HG03342 (cell line): ENCODE measurements around the gene BCL3.
"Not testable (repeated sequence)": the region's sequence is repeated elsewhere in the genome, so short reads cannot be mapped to it uniquely, and the experiment has no call there.

ENCODE experiments used
- ATAC-seq: cut with Tn5 transposase; IDR thresholded peaks from one replicate; pipeline ENCODE4 v1.9.1; 2021; ENCODE audit warnings: mild to moderate bottlenecking, moderate library complexity; ENCODE audit not compliant: unreplicated experiment

BCL3 gene

GRCh38 chr19:44757057-44757734, 8.7 kb downstream of the BCL3 start:
- ATAC-seq: no peak

GRCh38 chr19:44757735-44758505, 9.4 kb downstream of the BCL3 start:
- ATAC-seq: no peak

GRCh38 chr19:44758596-44758995, 10.1 kb downstream of the BCL3 start:
- ATAC-seq: no peak

DNA sequence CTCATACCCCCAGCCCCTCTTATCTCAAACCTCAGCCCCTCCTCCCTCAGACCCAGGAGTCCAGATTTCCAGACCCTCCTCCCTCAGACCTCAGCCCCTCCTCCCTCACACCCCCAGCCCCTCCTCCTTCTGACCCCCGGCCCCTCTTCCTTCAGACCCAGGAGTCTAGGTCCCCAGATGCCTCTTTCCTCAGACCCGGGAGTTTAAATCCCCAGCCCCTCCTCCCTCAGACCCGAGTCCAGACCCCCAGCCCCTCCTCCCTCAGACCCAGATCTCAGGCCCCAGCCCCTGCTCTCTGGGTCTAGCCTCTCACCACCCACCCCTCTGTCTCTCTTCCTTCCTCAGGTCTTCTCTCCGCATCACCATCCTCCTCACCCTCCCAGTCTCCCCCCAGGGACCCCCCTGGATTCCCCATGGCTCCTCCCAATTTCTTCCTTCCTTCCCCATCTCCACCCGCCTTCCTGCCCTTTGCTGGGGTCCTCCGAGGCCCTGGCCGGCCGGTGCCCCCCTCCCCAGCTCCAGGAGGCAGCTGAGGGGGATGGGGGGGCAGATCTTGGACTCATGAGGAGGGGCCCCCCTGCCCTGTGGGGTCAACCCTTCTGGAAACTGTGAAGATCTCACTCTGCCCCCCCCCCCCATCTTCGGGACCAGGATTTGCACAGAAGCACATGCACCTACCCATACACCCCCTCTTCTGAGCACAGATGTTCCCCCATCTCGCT, 10.7 kb downstream of the BCL3 start:
- ATAC-seq: no peak

- no peak for ATAC-seq
Measured at GRCh38 chr19:44762038-44762437, 13.5 kb downstream of the BCL3 start.

DNA sequence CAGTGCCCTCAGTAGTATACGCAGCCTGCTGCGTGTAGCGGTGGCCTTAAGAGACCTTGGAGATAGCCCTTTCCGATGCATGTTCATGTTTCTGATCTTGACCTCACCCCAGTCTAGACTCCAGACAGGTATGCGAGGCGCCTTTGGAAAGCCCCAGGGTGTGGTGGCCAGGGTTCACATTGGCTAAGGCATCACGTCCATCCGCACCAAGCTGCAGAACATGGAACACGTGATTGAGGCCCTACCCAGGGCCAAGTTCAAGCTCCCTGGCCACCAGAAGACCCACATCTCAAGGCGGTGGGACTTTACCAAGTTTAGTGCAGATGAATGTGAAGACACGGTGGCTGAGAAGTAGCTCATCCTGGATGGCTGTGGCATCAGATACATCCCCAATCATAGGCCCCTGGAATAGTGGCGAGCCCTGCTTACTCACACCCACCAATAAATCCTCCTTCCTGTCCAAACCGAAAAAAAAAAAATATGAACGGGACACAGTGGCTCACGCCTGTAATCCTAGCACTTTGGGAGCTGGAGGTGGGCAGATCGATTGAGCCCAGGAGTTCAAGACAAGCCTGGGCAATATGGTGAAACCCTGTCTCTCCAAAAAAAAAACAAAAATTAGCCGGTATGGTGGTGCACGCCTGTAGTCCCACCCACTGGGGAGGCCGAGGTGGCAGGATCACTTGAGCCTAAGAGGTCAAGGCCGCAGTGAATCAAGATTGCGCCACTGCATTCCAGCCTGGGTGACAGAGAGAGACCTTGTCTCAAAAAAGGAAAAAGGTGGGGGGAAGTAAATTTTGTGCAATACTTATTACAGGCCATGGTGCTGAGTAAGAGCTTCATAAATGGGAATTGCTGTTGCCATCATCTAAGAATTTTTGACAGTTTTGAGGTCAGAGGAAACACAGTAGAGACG, 16.8 kb downstream of the BCL3 start:
- no peak for ATAC-seq

- ATAC-seq: no peak
Measured at GRCh38 chr19:44765949-44766335, 17.4 kb downstream of the BCL3 start.

DNA sequence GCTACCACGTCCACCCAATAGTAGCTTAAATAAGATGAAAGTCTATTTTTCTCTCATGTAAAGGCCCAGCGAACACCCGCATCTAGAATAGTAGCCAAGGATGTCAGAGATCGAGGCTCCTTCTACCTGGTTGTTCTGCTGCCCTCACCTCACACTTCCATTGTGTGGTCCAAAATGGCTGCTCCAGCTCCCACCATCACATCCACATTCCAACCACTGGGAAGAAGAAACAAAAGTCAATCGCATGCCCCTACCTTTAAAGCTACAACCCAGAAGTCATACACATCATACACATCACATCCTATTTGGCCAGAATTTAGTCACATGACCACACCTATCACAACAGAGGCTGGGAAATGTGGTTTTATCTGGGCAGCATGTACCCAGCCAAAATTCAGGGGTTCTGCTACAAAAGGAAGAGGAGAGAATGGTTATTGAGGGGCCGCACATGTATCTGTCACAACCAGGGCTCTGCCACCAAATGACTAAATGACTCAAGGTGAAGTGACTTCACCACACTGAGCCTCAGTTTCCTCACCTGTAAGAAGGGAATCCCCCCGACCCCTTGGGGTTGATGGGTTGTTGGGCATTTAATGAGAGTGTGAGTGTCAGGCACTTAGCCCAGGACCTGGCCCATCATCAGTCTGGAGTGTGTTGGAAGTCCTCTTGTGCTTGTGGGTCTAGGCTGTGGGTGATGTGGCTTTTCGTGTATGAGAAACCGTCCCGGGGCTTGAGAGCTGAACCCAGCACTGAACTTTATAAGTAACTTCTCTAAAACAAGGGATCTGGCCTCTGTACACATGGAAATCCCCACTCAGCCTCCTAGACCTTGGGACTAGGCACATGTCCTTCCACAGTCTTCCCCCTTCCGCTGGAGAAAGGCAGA, 19.0 kb downstream of the BCL3 start:
- ATAC-seq: no peak

DNA sequence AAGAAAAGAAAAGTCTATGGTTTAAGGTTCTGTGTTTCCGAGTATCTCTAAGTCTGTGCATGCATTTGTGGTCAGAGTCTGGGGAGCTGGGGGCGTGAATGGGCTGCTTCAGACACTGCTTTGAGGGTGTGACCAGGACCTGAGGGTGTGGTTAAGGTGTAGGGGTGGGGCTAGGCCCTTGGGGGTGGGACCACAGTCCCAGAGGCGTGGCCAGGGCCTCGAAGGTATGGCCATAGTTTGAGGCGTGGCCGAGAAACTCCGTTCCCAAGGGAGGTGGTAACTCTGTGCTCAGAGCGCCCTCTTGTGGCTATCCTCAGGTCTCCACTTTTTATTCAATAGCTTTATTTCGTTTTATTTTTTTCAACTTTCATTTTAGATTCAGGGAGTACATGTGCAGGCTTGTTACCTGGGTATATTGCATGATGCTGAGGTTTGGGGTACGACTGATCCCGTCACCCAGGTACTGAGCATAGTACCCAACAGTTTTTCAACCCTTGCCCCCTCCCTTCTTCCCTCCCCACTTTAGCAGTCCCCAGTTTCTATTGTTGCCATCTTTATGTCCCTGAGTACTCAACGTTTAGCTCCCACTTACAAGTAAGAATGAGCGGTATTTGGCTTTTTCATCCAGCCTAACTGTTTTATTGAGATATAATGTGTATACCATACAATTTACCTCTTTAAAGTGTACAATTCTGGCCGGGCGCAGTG, 22.2 kb downstream of the BCL3 start:
- ATAC-seq: peak; percentile 96

DNA sequence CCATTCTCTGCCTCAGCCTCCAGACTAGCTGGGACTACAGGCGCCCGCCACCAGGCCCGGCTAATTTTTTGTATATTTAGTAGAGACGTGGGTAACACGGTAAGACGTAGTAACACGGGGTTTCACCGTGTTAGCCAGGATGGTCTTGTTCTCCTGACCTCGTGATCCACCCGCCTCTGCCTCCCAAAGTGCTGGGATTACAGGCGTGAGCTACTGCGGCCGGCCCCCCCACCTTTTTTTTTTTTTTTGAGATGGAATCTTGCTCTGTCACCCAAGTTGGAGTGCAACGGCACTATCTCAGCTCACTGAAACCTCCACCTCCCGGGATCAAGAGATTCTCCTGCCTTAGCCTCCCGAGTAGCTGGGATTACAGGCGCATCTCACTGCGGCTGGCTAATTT, 23.6 kb downstream of the BCL3 start:
- ATAC-seq: not testable (repeated sequence)

GRCh38 chr19:44772959-44773358, 24.5 kb downstream of the BCL3 start:
- no peak for ATAC-seq

DNA sequence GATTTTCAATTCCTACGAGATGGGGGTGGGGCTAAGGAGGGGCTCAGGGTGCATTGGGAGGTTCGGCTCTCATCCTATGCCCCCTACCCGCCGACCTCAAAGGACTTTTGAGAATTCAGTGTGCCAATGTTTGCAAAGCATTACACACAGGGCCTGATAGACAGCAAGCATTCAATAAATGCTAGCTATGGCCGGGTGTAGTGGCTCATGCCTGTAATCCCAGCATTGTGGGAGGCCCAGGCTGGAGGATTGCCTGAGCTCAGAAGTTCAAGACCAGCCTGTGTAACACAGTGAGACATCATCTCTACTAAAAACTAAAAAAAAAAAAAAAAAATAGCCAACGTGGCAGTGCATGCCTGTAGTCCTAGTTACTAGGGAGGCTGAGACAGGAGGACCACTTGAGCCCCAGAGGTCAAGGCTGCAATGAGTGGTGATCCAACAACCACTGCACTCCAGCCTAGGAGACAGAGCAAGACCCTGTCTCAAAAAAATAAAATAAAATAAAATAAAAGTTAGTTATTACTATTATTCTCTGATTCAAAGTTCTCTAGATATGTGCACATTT, 27.2 kb downstream of the BCL3 start:
- no peak for ATAC-seq

- no peak for ATAC-seq
Measured at GRCh38 chr19:44776402-44777096, 28.0 kb downstream of the BCL3 start.

DNA sequence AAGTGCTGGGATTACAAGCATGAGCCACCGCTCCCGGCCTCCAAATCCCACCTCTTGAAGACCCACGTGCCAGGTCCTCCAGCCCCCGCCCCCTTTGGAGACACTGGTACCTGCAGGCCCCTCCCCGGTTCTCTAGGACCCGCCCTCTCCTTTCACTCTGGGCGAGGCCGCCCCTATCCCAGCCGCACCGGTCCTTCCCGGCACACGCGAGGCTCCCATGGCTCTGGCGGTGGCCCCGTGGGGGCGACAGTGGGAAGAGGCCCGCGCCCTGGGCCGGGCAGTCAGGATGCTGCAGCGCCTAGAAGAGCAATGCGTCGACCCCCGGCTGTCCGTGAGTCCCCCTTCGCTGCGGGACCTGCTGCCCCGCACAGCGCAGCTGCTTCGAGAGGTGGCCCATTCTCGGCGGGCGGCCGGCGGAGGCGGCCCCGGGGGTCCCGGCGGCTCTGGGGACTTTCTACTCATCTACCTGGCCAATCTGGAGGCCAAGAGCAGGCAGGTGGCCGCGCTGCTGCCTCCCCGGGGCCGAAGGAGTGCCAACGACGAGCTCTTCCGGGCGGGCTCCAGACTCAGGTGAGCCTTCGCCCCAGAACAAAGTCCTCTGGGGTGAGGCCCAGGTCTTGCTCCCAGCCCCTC, 29.3 kb downstream of the BCL3 start, which contains the start of gene CBLC:
TSS of gene CBLC (plus strand) at position 176 of the 633 bp plus-strand sequence. CDS start at position 218, 42 bp downstream.
- no peak for ATAC-seq

- ATAC-seq: no peak
Measured at GRCh38 chr19:44779150-44779549, 30.6 kb downstream of the BCL3 start.

DNA sequence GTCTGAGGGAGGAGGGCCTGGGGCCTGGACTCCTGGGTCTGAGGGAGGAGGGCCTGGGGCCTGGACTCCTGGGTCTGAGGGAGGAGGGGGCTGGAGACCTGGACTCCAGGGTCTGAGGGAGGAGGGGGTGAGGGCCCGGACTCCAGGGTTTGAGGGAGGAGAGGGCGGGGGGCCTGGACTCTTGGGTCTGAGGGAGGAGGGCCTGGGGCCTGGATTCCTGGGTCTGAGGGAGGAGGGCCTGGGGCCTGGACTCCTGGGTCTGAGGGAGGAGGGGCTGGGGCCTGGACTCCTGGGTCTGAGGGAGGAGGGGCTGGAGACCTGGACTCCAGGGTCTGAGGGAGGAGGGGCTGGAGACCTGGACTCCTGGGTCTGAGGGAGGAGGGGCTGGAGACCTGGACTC, 33.2 kb downstream of the BCL3 start:
- not testable (repeated sequence) for ATAC-seq

DNA sequence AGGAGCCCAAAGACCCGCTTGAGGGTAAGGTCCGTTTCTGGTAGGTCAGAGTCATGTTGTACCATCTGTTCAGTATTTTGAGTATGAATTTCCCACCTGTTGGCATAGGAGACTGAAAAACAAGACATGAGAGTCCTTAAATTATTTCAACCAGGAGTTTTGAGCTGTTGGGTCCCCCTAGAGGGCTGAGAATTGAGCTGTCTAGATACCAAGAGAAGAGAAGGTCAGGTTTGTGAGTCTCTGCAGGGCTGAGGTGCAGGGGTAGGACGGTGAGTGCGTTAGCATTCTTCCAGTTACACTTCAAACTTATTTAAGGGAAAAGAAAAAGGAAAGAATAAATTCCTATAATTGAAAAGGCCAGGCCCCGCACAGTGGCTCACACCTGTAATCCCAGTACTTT, 34.2 kb downstream of the BCL3 start:
- ATAC-seq: no peak

GRCh38 chr19:44783545-44783944, 35.0 kb downstream of the BCL3 start:
- no peak for ATAC-seq
